ENCODE results near the gene NKAIN2. TPM values are rescaled to one million over a fixed set of nuclear protein-coding genes. Genes with fewer than 3 reads are reported as not detected.

NKAIN2 gene
- total RNA-seq, 2 experiments from 2014 or later: not detected

DNA sequence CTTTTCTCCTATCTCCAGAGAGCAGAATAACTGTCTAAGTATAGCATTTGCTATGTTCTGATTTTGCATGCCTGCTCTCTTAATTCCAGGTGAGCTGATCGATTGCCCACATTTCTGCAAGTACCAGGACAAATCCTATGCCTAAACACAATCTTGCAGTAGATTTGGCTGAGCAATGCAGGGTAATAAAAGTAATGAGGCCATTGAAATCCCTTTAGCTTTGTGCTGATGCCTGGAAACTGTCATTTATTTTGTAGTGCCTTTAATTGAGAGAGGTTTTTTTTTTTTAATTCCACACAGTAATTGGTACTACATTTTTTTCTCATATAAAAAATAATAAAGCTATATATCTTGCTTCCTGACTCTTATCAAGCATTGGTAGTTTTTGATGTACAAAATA is 252.3 kb downstream of the NKAIN2 start:
- H3K36me3 Mint-ChIP-seq: no peaks in the 10 kb centered on the region
- no peak overlapping the region for H3K4me3 Mint-ChIP-seq

DNA sequence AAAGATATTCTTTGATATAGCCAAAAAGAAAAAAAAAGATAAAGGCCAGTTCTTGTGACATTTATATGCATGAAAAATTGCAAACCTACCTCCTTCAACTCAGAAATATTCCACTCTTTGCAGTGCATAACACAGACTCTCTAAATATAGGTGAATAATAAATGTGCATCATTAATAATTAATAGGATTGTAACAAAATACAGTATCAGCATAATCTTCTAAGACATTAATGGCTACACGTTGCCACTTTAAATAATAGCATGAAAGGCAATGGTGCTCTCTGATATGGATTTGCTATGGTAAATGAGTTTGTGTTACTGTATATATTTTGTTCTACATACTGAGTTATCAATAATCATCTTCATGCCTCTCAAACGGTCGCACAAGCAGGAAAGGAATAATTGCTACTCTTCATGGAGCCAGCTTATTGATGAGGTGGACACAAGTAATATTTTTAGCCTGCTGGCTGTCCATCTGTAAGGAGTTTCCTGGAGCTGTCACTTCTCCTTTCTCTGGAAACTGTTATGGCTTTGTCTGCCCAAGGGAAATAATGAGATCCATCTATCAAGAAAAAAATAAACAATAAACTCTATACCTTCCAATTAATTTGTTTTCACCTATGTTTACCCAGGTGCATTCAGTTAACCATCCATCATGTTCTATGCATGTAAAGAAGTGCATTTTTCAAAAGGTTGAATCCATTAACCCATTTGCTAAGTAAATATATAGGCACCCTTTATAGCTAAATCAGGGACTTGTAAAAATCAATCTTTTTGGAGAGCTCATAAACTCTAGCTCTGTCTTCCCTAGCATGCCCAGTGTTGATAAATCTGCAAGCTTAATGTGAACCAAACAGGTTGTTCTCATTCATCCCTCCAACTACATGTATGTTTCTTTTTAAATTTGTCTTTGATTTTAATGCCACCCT is 253.0 kb downstream of the NKAIN2 start:
- Mint-ChIP-seq H3K9me3 (ENCODE audit: low read depth) (no peaks in the 10 kb centered on the region), H3K27me3 (no peaks in the 10 kb centered on the region), H3K36me3 (no peaks in the 10 kb centered on the region), H3K4me1 (no peaks in the 10 kb centered on the region), H3K27ac (no peak overlapping the region), H3K4me3 (no peak overlapping the region)
- DNase-seq (no peak), ATAC-seq (no peak)
- CTCF ChIA-PET: no interaction called here

More for the DNA sequence above, 252.3 kb downstream of the NKAIN2 start:
- ATAC-seq (no peak), DNase-seq (no peak)
- H3K9me3 Mint-ChIP-seq (ENCODE audit: low read depth): no peaks in the 10 kb centered on the region
- H3K27me3 Mint-ChIP-seq: no peaks in the 10 kb centered on the region
- CTCF ChIA-PET: no interaction called here
- no peak overlapping the region for H3K27ac Mint-ChIP-seq
- H3K4me1 Mint-ChIP-seq: no peaks in the 10 kb centered on the region

- Mint-ChIP-seq H3K36me3 (no peaks in the 10 kb centered on the region), H3K27ac (no peak overlapping the region), H3K4me3 (no peak overlapping the region), H3K9me3 (ENCODE audit: low read depth) (no peaks in the 10 kb centered on the region), H3K4me1 (no peaks in the 10 kb centered on the region), H3K27me3 (no peaks in the 10 kb centered on the region)
- DNase-seq (no peak), ATAC-seq (no peak)
- CTCF ChIA-PET: no interaction called here
Measured at GRCh38 chr6:124057461-124057860, 253.8 kb downstream of the NKAIN2 start.

- CTCF ChIA-PET: interaction anchor here (0.7 kb wide), 1 partner anchor 333 kb away, joined by 3 read pairs; no protein-coding TSS in a partner anchor
Measured at GRCh38 chr6:124064317-124065113, 260.9 kb downstream of the NKAIN2 start.

DNA sequence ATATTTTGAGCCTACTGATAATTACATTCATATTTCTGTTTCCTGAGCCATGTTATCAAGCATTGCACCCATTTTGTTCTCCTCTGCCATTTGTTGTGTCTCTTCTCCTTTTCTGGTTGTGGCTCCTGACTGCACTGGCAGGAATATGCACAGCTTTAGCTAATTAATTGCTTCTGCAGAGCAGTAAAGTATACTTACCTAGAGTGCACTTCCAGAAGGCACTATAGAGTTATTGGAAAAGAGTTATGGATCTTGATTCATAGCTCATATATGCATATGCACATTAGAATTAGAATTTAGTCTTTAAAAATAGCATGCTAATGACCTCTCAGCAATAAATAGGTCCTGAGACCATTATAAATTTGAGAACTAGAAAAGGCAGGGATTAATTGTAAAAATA is 262.6 kb downstream of the NKAIN2 start:
- CTCF ChIA-PET: no interaction called here
- H3K27me3 Mint-ChIP-seq: no peaks in the 10 kb centered on the region
- no peak overlapping the region for H3K27ac Mint-ChIP-seq
- no peaks in the 10 kb centered on the region for H3K36me3 Mint-ChIP-seq
- H3K9me3 Mint-ChIP-seq (ENCODE audit: low read depth): peaks cover 2% of the 10 kb centered on the region
- no peak for ATAC-seq
- no peaks in the 10 kb centered on the region for H3K4me1 Mint-ChIP-seq
- no peak for DNase-seq
- no peak overlapping the region for H3K4me3 Mint-ChIP-seq

More at GRCh38 chr6:124064317-124065113, 260.9 kb downstream of the NKAIN2 start:
- H3K27ac Mint-ChIP-seq: no peak overlapping the region
- ATAC-seq: no peak
- no peak overlapping the region for H3K4me3 Mint-ChIP-seq
- DNase-seq: no peak
- no peaks in the 10 kb centered on the region for H3K4me1 Mint-ChIP-seq
- H3K36me3 Mint-ChIP-seq: no peaks in the 10 kb centered on the region
- H3K9me3 Mint-ChIP-seq (ENCODE audit: low read depth): no peaks in the 10 kb centered on the region
- H3K27me3 Mint-ChIP-seq: no peaks in the 10 kb centered on the region

DNA sequence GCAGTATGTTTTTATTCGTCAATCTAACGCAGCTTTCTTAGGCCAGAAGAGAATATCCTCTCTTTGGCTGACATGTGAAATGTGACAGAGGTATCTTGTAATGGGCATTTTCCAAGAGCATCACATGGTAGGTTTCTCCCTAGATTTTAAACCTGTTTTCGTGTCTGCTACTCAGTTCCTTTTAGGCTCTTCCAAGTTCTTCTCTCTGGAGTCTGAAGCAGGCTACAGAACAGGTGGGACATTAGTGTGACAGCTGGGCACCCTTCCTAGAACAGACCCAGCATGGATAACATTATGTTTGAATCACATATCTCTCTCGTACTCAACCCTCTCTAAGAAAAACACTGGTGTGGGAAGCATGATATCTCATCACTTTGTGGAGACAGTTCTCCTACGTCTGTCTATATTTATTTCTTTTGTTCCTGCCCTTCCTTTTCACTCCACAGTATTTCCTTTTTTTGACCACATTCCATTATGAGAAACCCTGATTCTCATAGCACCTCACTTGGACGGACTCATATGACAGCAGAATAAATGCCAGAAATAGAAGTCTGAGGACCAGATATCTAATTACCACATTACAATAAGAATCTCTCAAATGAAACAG is 263.4 kb downstream of the NKAIN2 start:
- CTCF ChIA-PET: no interaction called here
- Mint-ChIP-seq H3K9me3 (ENCODE audit: low read depth) (peaks cover 2% of the 10 kb centered on the region), H3K36me3 (no peaks in the 10 kb centered on the region), H3K4me1 (no peaks in the 10 kb centered on the region), H3K27me3 (no peaks in the 10 kb centered on the region), H3K4me3 (no peak overlapping the region), H3K27ac (no peak overlapping the region)
- ATAC-seq (no peak), DNase-seq (no peak)

DNA sequence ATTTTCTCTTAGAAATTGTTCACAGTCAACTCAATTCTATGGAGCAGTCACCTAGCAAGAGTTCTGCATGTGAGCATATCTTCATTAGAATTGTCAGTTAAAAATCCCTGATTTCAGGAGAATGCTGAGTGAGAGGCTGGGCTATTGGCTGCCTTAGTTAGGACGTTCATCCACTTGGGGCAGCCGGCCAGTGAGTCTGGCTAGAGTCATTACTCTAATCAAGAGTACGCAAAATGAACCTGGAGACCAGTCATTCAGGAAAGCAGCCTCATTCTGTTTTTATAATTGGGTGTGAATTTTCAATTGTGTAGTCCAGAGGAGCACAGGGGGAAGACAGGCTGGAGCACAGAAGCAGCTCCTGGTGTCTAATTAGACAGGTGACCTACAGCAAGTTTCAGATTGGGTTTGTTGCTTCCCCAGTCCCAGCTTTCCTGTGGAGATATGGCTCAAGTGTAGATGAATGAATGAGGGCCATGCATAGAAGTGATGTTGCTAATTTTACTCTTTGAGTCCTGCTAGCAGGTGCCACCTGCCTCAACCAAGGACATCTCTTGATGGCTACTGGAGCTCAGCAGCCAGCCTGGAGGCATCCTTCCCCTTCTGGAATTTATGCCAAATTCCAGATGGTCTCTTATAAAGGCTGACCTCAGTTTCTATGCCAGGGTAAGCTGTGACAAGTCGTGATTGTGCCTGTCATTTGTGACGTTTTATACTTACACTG is 265.7 kb downstream of the NKAIN2 start:
- no peaks in the 10 kb centered on the region for H3K36me3 Mint-ChIP-seq
- CTCF ChIA-PET: no interaction called here
- peaks cover 2% of the 10 kb centered on the region for H3K9me3 Mint-ChIP-seq (ENCODE audit: low read depth)
- H3K27ac Mint-ChIP-seq: no peak overlapping the region
- H3K4me1 Mint-ChIP-seq: no peaks in the 10 kb centered on the region
- ATAC-seq: no peak
- H3K4me3 Mint-ChIP-seq: no peak overlapping the region
- no peak for DNase-seq
- no peaks in the 10 kb centered on the region for H3K27me3 Mint-ChIP-seq

- no peak overlapping the region for H3K4me3 Mint-ChIP-seq
- H3K27me3 Mint-ChIP-seq: no peaks in the 10 kb centered on the region
- CTCF ChIA-PET: no interaction called here
- no peaks in the 10 kb centered on the region for H3K4me1 Mint-ChIP-seq
- no peak overlapping the region for H3K27ac Mint-ChIP-seq
- no peak for ATAC-seq
- no peaks in the 10 kb centered on the region for H3K36me3 Mint-ChIP-seq
- peaks cover 2% of the 10 kb centered on the region for H3K9me3 Mint-ChIP-seq (ENCODE audit: low read depth)
- no peak for DNase-seq
Measured at GRCh38 chr6:124073021-124073420, 269.4 kb downstream of the NKAIN2 start.

DNA sequence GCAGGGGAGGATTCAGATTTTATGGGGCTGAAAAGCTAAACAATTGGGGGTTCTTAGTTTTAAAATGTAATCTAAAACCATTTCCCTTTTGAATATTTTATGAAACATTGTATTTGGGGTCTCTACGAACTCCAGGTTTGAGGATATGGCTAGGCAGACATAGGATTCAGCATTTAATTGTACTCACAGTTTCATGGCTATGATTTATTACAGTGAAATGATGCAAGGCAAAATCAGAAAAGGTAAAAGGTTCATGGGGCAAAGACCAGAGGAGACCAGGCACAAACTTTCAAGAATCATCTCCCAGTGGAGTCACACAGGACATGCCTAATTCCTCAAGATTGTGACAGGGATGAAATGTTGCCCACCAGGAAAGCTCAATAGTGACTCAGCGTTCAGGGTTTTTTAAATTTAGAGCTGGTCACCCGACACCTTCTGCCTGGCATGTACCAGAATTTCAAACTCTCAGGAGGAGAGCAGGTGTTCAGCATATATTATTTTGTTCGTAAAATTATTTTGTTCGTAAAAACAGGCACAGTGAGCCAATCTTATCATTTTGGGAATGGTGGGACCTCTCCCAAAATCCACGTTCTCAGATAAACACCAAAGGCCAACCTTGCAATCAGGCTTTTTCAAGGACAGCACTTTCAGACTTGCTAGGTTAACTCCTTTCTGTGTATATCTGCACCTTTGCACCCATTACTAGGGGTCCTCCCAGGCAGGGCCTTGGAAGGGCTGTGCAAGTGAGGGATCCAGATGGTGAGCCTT is 270.3 kb downstream of the NKAIN2 start:
- DNase-seq (no peak), ATAC-seq (no peak)
- Mint-ChIP-seq H3K27ac (no peak overlapping the region), H3K4me1 (no peaks in the 10 kb centered on the region), H3K27me3 (no peaks in the 10 kb centered on the region), H3K36me3 (no peaks in the 10 kb centered on the region), H3K9me3 (ENCODE audit: low read depth) (peaks cover 2% of the 10 kb centered on the region), H3K4me3 (no peak overlapping the region)
- CTCF ChIA-PET: no interaction called here

DNA sequence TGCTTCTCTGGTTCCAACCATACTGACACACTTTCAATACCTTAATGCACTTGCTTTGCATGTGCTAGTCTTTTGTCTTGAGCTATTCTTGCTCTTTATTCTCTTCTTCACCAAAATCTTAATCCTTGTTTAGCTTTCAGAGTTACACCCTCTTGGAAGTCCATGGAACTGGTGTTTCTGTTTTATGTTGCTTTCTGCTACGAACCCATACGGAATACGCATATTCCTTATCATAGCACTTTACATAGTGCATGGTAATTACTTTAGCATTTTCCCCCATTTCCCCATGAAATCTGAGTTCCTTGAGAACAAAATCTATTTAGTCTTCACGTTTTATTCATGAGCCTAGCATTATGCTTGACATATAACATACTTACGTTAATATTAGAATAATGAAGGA is 270.9 kb downstream of the NKAIN2 start:
- DNase-seq (no peak), ATAC-seq (no peak)
- CTCF ChIA-PET: no interaction called here
- H3K4me3 Mint-ChIP-seq: no peak overlapping the region
- peaks cover 2% of the 10 kb centered on the region for H3K9me3 Mint-ChIP-seq (ENCODE audit: low read depth)
- H3K27ac Mint-ChIP-seq: no peak overlapping the region
- H3K36me3 Mint-ChIP-seq: no peaks in the 10 kb centered on the region
- no peaks in the 10 kb centered on the region for H3K4me1 Mint-ChIP-seq
- H3K27me3 Mint-ChIP-seq: no peaks in the 10 kb centered on the region

DNA sequence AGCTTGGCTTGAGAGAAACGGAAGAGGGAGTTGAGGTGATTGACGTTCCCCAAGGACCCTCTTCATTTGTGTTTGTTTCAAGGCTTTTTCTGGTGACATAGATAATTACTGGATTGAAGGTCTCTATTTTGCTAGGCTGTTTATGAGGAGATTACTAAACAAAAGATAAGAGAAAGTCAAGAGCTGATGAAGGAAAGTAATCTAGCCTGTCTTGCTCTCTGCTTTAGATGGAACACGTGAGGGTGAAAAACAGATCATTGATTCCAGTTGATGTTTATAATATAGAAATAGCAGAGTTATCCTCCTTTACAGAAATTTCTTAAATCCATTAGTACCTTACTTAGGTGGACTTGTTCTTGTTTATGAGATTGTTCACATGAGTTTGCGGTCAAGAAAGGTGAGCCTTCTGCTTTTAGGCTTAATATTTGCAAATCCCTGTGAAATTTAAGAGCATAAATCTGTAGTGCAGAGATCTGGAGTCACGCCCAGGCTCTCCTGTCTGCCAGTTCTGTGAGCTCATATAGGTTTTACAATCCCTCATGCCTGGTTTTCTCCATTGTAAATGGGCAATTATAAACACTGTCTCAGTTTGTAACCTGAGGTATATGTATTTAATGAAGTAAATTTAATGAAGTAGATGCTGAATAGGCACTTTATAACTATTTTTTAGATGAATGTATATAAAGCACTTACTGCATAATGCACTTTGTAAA is 272.8 kb downstream of the NKAIN2 start:
- no peak for ATAC-seq
- Mint-ChIP-seq H3K4me1 (no peaks in the 10 kb centered on the region), H3K36me3 (no peaks in the 10 kb centered on the region), H3K4me3 (no peak overlapping the region), H3K27me3 (no peaks in the 10 kb centered on the region), H3K9me3 (ENCODE audit: low read depth) (no peaks in the 10 kb centered on the region), H3K27ac (no peak overlapping the region)
- CTCF ChIA-PET: no interaction called here
- no peak for DNase-seq

DNA sequence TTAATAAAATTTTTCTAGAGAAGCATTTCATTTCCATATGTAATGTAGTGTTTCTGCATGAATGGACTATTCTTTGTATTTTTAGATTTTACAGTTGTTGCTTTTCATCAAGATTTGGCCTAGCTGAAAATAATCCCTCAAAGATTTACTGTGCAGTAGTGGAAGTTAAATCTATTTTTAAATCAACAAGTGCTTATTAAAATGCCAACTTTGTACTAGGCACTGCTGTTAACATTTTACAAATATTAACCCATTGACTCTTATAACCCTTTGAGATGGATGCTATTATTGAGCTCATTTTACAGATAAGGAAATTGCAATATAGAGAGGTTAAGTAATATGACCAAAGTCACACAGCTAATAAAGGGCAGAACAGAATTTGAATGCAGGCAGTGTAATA is 274.5 kb downstream of the NKAIN2 start:
- no peaks in the 10 kb centered on the region for H3K4me1 Mint-ChIP-seq
- H3K27me3 Mint-ChIP-seq: no peaks in the 10 kb centered on the region
- no peak overlapping the region for H3K4me3 Mint-ChIP-seq
- H3K9me3 Mint-ChIP-seq (ENCODE audit: low read depth): no peaks in the 10 kb centered on the region
- ATAC-seq (no peak), DNase-seq (no peak)
- H3K27ac Mint-ChIP-seq: no peak overlapping the region
- CTCF ChIA-PET: no interaction called here
- no peaks in the 10 kb centered on the region for H3K36me3 Mint-ChIP-seq
